Upper lobe of left lung (tissue), 4 donors: Measurements from ENCODE around the gene IRF1.

Source experiments
- CTCF ChIP-seq, 6 experiments: fragments of 450-650 bp in 4 of 6; fragments of 200-600 bp in 2 of 6; sonication (generic) in 2 of 6; IDR thresholded peaks; one replicate each; pipeline ENCODE4 v1.5.1; 2016 to 2019; ENCODE audit warnings: antibody characterized with exemption in 6 of 6
- POLR2A ChIP-seq, 4 donors: fragments of 450-650 bp; IDR thresholded peaks; one replicate each; pipeline ENCODE4 v1.5.1; 2016 to 2017; ENCODE audit warnings: antibody characterized with exemption in 4 of 4, mild to moderate bottlenecking in 2 of 4

DNA sequence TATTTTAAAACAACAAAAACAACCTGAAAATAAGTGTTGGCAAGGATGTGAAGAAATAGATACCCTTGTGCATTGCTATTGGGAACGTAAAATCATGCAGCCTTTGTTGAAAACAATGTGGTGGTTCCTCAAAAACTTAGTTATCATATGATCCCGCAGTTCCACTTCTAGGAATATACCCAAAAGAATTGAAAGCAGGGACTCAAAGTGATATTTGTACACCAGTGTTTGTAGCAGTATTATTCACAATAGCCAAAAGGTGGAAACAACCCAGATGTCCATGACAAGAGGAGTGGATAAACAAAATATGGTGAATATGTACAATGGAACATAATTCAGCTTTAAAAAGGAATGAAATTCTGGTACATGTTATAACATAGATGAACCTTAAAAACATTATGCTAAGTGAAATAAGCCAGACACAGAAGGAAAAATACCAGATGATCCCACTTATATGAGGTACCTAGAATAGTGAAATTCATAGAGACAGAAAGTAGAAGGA lies 29.0 kb downstream of the IRF1 start:
- TF ChIP-seq CTCF (IDR thresholded peaks at IDR 0.05) (no peak), POLR2A (IDR thresholded peaks at IDR 0.05) (no peak)
